HG02588 (cell line): Measurements from ENCODE around the gene NPBWR2.

ENCODE experiments used
- ATAC-seq: cut with Tn5 transposase; IDR thresholded peaks from one replicate; pipeline ENCODE4 v1.9.1; 2021; ENCODE audit warnings: mild to moderate bottlenecking, moderate library complexity; ENCODE audit not compliant: unreplicated experiment

Gene NPBWR2

GRCh38 chr20:64105846-64106434 lies 1.4 kb downstream of the NPBWR2 start:
- no peak for ATAC-seq

DNA sequence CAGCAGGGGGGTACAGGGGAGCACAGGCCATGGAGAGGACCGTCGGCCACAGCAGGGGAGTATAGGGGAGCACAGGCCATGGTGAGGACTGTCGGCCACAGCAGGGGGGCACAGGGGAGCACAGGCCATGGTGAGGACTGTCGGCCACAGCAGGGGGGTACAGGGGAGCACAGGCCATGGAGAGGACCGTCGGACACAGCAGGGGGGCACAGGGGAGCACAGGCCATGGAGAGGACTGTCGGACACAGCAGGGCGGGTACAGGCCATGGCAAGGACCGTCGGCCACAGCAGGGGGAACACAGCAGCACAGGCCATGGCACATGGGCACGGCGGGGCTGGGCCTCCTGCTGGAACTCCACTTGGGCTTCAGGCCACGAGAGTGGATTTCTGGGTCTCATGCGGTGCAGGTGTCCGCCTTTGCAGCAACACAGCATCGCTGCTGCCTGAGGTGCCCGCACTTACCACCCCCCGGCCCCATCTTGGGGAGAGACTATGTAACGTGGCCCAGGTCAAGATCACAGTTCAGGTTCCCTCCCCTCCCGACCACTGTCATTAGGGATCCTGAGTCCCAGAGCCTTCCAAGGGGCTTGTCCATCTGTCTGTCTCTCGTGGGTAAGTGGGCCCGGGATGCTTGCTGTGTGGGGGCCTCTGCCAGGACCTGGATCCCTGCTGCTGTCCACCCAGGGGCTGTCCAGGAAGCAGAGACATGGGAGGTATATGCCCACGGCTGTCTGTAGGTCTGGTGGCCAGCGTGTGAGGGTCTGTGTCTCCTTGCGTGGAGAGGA lies 2.5 kb downstream of the NPBWR2 start:
- ATAC-seq: no peak

DNA sequence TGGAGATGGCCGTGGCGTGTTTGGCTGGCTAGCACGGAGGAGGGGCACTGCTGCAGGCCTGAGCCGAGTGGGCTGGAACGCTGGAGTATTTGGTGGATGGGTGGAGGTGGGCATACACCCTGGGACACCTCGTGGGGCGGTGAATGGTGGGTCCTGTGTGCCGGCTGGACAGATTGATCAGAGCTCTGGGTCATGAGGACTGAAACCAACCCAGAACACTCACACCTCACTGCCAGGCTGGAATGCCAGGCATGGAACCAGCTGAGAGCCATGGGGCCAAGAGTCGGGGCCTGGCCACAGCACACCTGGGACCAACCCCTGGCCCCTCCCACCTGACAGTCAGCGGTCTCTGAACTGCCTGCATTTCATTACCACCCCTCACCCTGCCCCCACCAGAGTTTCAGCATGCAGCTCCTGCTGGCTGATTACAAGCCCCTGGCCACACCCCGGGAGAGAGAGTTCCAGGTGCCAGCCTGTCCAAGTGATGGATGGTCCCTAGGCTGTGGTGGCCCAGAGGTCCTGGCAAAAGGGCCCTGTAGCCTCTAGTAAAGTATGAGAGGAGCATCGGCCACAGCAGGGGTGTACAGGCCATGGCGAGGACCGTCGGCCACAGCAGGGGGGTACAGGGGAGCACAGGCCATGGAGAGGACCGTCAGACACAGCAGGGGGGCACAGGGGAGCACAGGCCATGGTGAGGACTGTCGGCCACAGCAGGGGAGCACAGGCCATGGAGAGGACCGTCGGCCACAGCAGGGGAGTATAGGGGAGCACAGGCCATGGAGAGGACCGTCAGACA lies 3.3 kb downstream of the NPBWR2 start:
- ATAC-seq: no peak

GRCh38 chr20:64102647-64103354 lies 4.6 kb downstream of the NPBWR2 start:
- no peak for ATAC-seq

DNA sequence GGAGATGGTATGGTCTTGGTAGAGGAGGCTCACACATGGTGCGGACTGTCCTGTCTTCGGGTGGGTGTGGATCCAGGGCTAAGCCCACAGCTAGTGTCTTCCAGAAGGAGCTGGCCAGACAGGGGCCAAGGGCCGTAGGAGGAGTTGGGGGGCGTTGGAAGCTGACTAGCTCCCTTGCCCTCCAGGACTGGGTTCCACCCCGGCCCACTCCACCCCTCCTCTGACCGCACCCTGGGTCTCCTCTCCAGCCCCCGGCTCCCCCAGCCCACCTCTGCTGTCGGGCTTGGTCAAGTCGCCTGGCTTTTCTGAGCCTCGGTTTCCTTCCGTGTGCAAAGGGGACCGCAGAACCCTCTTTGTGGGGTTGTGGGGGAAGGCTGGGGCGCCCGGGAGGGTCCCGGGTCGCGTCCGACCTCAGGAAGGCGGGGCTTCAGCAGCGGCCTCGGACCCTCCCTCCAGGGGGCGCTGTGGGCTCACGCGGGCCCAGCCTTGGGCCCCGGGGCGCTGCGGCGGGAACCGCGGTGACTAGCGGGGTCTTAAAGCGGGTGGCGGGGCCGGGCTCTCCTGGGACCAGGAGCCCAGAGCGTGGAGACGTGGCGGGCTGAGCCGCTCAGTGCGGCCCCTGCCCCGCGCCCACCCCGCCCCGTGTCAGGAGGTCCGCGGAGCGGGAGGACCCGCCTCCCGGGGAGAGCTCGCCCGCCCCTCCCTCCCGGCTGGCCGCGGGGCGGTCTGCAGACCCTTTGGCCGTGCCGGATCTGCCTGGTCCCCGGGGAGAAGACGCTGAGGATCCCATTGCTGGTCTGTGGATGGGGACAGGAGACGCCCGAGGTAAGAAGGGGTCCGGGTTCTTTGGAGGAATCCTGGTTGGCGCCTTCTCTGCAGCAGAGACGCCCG lies 5.4 kb downstream of the NPBWR2 start:
- no peak for ATAC-seq

DNA sequence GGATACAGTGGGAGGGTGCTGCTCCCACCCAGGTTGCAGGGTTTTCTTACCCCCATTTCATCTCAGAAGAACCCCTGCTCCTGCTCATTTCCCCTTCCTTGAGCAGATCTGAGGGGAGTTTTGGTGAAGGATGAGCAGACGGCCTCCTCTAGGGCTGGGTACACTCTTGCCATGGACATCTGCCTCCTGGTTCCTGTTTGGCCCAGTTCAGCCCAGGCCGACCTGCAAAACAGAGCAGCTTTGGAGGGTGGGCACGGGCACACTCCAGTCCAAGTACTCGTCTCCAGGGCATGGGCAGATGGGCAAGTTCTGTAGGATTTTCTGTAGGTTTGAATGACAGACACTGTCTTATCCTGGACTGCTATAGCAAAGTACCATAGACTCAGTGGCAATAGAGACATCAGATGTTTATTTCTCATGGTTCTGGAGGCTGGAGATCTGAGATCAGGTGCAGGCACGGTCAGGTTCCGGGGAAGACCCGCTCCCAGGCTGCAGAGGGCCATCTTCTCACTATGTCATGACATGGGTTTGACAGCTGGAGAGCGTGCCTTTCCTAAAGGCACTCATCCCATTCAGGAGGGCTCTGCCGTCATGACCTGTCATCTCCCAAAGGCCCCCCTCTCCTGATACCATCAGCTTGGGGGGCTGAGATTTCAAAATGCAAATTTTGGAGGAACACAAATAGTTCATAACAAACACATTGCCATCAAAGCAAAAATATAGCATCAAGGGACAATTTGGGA lies 6.2 kb downstream of the NPBWR2 start:
- no peak for ATAC-seq

DNA sequence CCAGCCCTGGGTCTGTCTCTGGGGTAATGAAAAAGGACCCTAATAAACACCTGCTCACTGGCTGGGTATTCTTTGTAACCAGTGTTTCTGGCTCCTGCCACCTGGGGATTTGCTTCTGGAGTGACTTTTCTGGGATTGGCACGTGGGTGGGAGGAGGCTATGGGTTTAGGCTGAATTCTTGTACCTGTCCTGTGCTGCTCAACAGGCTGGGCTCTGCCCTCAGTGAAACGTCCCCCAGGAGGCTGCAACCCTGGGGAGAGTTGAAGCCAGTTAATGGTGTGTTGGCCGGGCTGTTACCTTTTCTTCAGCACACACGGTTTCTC lies 6.8 kb downstream of the NPBWR2 start:
- no peak for ATAC-seq

GRCh38 chr20:64099880-64100565 lies 7.3 kb downstream of the NPBWR2 start:
- no peak for ATAC-seq

DNA sequence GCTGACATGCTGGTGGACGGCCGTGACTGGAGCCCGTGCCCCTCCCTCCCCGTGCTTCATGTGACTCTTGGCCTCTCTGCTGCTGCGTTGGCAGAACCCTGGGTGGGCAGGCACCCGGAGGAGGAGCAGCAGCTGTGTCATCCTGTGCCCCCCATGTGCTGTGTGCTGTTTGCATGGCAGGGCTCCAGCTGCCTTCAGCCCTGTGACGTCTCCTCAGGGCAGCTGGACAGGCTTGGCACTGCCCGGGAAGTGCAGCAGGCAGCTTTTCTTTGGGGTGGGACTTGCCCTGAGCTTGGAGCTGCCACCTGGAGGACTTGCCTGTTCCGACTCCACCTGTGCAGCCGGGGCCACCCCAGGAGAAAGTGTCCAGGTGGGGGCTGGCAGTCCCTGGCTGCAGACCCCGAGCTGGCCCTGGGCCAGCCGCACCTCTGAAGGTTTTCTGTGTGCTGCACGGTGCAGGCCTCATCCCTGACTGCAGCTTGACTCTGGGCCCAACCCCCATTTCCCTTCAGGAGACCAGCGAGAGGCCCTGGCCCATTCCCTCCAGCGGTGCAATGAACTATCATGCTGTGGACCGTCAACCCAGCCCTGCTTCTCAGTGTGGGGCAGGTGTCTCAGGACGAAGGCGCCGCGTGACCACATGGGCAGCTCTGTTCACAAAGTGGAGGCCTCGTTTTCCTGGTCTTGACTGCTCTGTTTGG lies 8.1 kb downstream of the NPBWR2 start:
- no peak for ATAC-seq

DNA sequence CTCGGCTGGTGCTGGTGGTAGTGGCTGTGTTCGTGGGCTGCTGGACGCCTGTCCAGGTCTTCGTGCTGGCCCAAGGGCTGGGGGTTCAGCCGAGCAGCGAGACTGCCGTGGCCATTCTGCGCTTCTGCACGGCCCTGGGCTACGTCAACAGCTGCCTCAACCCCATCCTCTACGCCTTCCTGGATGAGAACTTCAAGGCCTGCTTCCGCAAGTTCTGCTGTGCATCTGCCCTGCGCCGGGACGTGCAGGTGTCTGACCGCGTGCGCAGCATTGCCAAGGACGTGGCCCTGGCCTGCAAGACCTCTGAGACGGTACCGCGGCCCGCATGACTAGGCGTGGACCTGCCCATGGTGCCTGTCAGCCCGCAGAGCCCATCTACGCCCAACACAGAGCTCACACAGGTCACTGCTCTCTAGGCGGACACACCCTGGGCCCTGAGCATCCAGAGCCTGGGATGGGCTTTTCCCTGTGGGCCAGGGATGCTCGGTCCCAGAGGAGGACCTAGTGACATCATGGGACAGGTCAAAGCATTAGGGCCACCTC lies 8.8 kb downstream of the NPBWR2 start:
- ATAC-seq: no peak

DNA sequence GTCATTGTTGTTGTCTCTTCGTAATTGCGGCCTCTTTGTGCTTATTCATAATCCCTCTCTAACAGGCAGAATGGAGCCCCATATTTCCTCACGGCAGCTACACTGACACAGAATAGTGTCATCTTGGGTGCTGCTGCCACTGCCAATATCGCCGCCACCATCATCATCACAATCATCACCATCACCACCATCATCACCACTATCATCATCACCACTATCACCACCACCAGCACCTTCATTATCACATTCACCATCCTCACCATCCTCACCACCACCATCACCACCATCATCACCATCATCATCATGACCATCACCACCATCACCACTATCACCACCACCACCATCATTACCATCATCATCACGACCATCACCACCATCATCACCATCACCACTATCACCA lies 10.8 kb downstream of the NPBWR2 start:
- ATAC-seq: no peak

- ATAC-seq: no peak
Observed at GRCh38 chr20:64095927-64096326, 11.4 kb downstream of the NPBWR2 start.

DNA sequence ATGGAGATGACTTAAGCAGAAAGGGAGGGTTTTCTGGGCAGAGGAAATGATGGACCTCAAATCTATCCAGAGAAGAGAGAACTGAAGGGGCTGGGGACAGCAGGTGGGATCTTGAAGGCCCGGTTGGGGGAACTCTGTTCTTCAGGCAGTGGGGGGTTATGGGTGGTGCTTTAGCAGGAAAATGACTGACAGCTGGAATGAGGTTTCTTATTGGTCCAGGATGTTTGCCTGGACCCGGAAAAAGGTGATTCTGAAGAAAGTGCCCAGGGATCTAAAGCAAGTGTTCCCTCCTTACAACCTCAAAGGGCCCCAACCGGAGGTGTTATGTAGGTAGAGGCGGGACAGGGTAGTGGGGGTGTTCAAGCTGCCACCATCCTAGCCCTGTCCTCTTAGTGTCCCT lies 11.9 kb downstream of the NPBWR2 start:
- no peak for ATAC-seq

GRCh38 chr20:64093013-64093503 lies 14.3 kb downstream of the NPBWR2 start:
- no peak for ATAC-seq

GRCh38 chr20:64092258-64093012 lies 14.9 kb downstream of the NPBWR2 start:
- ATAC-seq: no peak

GRCh38 chr20:64091770-64092169 lies 15.6 kb downstream of the NPBWR2 start:
- no peak for ATAC-seq

DNA sequence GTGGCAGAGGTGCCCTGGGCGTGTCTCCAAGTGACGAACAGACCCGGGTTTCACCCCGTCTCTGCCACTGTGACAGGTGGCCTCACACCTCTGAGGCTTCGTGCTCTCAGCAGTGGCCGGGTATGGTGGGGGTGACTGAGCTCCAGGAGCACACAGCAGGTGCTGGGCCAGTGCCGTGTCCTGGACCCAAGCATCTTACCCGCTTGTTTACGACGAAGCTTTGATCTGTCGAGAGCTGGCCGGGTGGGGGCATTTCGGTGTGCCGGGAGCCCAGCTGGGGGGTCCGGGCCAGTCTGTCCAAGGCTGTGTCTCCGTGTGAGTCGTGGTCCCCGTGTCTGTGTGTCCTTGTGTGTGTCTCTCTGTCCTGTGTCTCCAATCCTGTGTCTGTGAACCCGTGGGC lies 16.0 kb downstream of the NPBWR2 start:
- ATAC-seq: no peak
